GM19372 (cell line): ENCODE measurements around the gene CFAP99.
A peak's percentile ranks its signal among the peaks of the same experiment; 100 is the strongest.

Experiments used
- ATAC-seq: cut with Tn5 transposase; IDR thresholded peaks from one replicate; pipeline ENCODE4 v1.9.1; 2021; ENCODE audit warnings: mild to moderate bottlenecking, low read depth, moderate library complexity; ENCODE audit not compliant: unreplicated experiment

CFAP99 gene

DNA sequence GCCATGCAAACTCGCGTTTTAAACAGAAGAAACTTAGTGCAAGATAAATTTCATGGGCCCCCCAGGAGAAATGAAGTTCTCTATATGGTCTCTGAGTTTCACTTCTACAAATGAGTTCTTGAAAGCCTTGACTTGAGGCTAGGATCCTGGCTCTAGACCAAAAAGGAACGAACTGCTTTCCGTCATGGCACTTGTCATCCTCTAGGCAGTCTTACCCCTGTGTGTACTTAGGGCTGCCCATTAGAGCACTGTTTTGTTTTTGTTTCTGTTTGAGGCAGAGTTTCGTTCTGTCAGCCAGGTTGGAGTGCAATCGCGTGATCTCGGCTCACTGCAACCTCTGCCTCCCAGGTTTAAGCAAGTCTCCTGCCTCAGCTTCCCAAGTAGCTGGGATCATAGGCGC, 79.2 kb downstream of the CFAP99 start:
- ATAC-seq, result peak; percentile 92

DNA sequence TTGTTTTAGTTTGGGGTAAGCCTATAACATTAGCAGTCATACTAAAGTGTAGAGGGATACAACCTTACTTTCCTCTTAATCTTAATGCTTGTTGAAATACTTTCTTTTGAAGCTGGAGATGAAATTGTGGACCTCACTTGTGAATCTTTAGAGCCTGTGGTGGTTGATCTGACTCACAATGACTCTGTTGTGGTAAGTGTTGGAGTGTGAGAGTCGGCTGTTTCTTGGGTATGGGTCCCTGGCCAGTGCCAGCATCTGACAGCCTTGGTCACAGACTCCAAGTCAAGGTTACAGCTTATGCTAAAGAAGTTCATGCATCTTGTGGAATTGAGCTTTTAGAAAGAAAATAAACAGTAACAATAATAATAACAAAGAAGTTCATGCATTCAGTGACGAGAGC, 81.8 kb downstream of the CFAP99 start:
- no peak for ATAC-seq

DNA sequence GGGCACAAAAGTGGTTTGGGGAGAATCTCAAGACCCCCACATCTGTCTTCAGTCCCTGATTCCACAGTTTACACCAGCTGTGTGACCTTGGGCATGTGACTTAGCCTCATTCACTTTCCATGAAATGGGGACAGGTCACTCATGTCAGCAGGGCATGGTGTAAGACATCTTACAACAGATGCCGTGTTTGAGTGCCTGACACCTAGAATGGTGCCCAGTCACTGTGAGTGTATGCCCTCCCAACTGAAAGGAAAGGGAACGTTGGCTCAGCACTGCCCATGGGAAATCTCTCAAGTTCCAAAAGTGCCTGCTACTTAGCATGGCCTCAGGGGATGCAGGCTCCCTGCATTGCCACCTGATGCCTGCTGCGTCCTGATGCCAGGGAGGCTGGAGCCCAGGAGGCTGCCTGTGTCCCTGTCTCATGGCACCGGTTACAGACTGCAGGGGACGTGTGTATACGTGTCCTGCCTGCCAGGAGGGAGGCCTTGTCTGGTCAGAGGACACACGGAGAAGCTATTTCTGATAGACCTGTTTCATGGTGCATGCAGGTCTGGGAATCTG, 82.4 kb downstream of the CFAP99 start:
- ATAC-seq, result no peak

DNA sequence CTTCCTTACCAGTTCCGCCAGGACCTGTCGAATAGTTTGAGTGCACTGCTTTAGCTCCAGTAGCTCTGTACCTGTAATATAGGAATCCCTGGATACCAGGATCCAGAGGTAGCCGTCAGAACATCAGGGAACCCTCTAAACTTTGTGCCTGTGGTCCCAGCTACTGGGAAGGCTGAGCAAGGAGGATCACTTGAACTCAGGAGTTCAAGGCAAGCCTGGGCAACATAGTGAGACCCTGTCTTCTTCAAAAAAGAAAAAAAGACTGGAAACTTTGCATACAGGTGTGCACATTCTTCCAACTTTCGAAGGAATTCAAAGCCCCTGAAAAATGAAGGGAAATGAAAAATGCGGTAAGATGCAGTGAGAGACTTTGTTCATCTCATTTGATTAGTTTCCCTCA, 85.1 kb downstream of the CFAP99 start:
- no peak for ATAC-seq

DNA sequence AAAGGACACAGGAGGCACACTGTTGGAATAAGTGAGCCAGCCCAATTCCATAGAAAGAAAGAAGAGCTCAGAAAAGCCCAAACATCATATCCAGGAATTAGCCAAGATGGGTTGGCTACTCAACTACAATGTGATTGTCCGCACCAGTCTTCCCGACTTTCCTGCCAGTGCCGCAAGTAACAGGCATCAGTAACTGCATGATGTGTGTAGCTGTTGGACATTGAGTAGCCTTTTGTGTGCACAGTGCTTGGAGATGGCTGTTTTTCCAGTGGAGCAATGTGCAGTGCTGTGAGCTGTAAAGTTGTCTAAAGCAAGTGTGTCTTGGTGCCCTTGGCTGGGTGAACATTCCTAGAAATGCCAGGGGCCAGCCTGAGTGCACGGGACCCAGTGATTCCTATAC, 88.5 kb downstream of the CFAP99 start:
- ATAC-seq, result no peak

DNA sequence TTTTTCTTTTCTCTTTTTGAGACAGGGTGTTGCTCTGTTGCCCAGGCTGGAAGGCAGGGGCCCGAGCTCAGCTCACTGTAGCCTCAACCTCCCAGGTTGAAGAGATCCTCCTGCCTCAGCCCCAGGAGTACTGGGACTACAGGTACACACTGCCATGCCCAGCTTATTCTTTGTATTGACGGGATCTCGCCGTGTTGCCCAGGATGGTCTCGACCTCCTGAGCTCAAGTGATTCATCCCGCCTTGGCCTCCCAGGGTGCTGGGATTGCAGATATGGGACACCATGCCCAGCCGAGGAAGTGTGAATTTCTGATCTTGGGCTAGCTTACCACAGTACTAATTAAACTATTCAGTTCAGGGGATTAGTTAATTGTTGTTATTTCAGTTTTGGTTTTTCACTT, 89.1 kb downstream of the CFAP99 start:
- ATAC-seq, result no peak

DNA sequence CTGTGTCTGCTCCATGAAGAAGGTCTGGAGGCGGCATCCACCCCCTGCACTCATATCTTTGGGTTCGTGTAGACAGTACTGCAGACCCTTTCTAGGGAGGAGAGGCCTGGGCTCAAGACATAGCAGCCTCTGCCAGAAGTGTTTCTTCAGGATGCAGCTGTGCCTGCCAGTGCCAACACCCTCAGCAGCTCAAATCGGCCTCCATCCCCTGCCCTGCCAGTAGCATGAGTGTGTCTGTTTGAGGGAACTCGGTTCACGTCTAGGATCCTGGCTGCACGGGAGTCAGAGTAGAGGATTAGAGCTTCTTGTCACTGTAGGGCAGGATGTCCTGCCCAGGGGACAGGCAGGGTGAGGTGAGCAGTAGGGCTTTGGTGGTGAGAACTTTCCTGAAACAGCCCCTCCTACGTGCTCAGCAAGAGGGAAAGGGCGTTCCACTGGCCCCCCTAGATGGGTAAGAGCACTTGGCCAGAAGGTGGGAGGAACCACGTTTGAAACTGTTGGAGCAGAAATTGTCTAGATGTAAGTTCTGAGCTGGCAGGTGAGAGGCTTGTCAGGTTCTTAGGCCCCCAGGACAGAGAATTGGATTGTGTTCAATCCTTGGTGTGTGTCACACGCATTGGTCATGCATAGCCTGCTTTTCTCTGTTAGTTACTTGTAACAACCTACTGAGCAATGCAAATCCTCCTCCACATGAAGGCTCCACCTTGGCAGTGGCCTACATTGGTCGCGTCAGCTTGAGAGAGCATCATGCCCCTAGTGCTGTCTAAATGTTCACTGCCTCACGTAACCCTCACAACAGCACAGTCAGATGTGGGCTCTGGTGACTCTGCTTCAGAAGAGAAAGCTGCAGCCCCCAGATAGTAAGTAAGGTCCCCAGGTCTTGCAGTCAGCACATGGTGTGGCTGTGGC, 91.8 kb downstream of the CFAP99 start:
- ATAC-seq, result no peak

DNA sequence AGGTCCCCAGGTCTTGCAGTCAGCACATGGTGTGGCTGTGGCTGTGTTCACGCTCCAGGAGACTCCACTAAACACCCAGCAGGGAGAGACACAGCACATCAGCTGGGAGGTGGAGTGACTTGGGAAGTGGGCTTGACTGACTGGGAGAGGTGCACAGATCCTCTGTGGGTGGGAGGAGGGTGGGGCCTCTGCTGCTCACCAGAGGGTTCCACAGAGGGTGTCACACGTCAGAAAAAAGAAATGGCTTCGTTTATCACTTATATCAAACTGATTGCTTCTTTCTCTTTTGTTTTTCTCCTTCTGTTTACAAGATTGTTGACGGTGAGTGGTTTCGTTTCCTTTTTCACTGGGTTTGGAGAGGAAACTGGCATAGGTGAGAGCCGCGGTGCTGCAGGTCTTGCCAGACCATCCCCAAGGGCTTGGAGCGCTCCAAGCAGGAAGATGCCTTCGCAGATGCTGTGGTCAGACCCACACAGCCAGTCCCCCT, 92.9 kb downstream of the CFAP99 start:
- no peak for ATAC-seq
